Body of pancreas (tissue), 4 donors: ENCODE measurements around the gene CDKAL1.

ENCODE experiments used
- POLR2A ChIP-seq, 3 donors: fragments of 450-650 bp; IDR thresholded peaks; one replicate each; pipeline ENCODE4 v1.6.1; 2016; ENCODE audit warnings: antibody characterized with exemption in 3 of 3, mild to moderate bottlenecking in 2 of 3
- TF ChIP-seq, protein P1 (sequence below), 7 experiments: fragments of 450-650 bp in 4 of 7; fragments of 200-600 bp in 3 of 7; sonication (generic) in 3 of 7; IDR thresholded peaks; one replicate each; pipeline ENCODE4 v1.5.1; 2016 to 2019; ENCODE audit warnings: antibody characterized with exemption in 7 of 7

- TF ChIP-seq, protein P1, sequence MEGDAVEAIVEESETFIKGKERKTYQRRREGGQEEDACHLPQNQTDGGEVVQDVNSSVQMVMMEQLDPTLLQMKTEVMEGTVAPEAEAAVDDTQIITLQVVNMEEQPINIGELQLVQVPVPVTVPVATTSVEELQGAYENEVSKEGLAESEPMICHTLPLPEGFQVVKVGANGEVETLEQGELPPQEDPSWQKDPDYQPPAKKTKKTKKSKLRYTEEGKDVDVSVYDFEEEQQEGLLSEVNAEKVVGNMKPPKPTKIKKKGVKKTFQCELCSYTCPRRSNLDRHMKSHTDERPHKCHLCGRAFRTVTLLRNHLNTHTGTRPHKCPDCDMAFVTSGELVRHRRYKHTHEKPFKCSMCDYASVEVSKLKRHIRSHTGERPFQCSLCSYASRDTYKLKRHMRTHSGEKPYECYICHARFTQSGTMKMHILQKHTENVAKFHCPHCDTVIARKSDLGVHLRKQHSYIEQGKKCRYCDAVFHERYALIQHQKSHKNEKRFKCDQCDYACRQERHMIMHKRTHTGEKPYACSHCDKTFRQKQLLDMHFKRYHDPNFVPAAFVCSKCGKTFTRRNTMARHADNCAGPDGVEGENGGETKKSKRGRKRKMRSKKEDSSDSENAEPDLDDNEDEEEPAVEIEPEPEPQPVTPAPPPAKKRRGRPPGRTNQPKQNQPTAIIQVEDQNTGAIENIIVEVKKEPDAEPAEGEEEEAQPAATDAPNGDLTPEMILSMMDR (IDR thresholded peaks at IDR 0.05), result no peak
- TF ChIP-seq POLR2A (IDR thresholded peaks at IDR 0.05), result no peak
Observed at GRCh38 chr6:20487669-20488375, 46.4 kb upstream of the CDKAL1 start.
